Psoas muscle (tissue), 8 donors: ENCODE data around the gene RNASEH2A. TPM values are rescaled to one million over a fixed set of nuclear protein-coding genes. Genes with fewer than 3 reads are reported as not detected.

ENCODE experiments used
- ATAC-seq, 4 donors: fragments of 200-7000 bp; cut with Tn5 transposase; one replicate each; pipeline ENCODE4 v1.9.1; 2020; ENCODE audit warnings: moderate library complexity in 3 of 4, mild to moderate bottlenecking in 2 of 4
- DNase-seq, 2 donors: peaks; one replicate each; pipeline ENCODE4 v3.0.0-alpha.2; 2020
- H3K27ac ChIP-seq: fragments of 200-600 bp; one replicate; pipeline ENCODE4 v1.8.0; 2022
- H3K27me3 ChIP-seq, 3 donors: fragments of 200-600 bp in 1 of 3; one replicate each; pipeline versions ENCODE4 v1.6.1 to v1.8.0; 2013 to 2022; ENCODE audit warnings: low read length in 2 of 3, mild to moderate bottlenecking in 2 of 3, moderate library complexity in 1 of 3; ENCODE audit not compliant: insufficient read depth in 3 of 3
- H3K36me3 ChIP-seq, 2 donors: fragments of 200-600 bp in 1 of 2; one replicate each; pipeline versions ENCODE4 v1.6.1 to v1.8.0; 2013 to 2022; ENCODE audit warnings: low read depth in 1 of 2, mild to moderate bottlenecking in 1 of 2, moderate library complexity in 1 of 2; ENCODE audit not compliant: insufficient read depth in 1 of 2
- H3K4me1 ChIP-seq: fragments of 200-600 bp; one replicate; pipeline ENCODE4 v1.8.0; 2022
- H3K4me3 ChIP-seq: fragments of 200-600 bp; one replicate; pipeline ENCODE4 v1.8.0; 2022; ENCODE audit warnings: mild to moderate bottlenecking
- H3K9me3 ChIP-seq: fragments of 200-600 bp; one replicate; pipeline ENCODE4 v1.8.0; 2022
- CTCF ChIP-seq: fragments of 200-600 bp; IDR thresholded peaks from one replicate; pipeline ENCODE4 v1.8.0; 2022; ENCODE audit warnings: antibody characterized with exemption
- WGBS, 3 donors: extraction: QIAGEN DNeasy Blood & Tissue Kit; methylation state at CpG; one replicate each; pipeline versions ENCODE4 v1.1.6 to v1.1.7; 2013; 5-methylcytosine and 5-hydroxymethylcytosine counted together
- intact Hi-C, 2 donors: fragments of 100-400 bp; cut with DNase I; formaldehyde crosslinking; loops; one replicate each; pipeline versions ENCODE4 v1.11.0 to v1.14.2; 2022
- long read RNA-seq, 2 donors: library from polyadenylated mRNA; unstranded; transcript quantifications; one replicate each; pipeline ENCODE4 v2.0.0, GENCODE V29; 2021
- polyA plus RNA-seq, 3 donors: library from polyadenylated mRNA; stranded (reverse); fragments of 200-250 nt; gene quantifications; one replicate each; pipeline ENCODE4 v1.2.3, GENCODE V29; 2013
- total RNA-seq, 4 donors: library from RNA; stranded (reverse); fragmentation: NEBNext Ultra II Directional in 2 of 4; extraction: Animal tissue kit (Norgen Biotek cat#: 25700) in 2 of 4; gene quantifications; one replicate each; pipeline versions ENCODE4 v1.2.1 to v1.2.4, GENCODE V29; 2021 to 2023
- donor health status: healthy with polysubstance abuse.
- donor health status: DM: no; HTN: no; CAD: no; lungs with moderate emphysema.
- donor health status: Bipolar disorder and iron deficiency.
- donor health status: healthy.
- donor health status: DM: yes; HTN: yes; CAD: no.
- donor health status: DM: no; HTN: no; CAD: no.
- donor health status: DM: no; HTN: no; CAD: no.
- donor health status: DM: yes; HTN: yes; CAD: no.

Gene RNASEH2A
- 1 to 10 TPM; 2.4 to 5.0 (median 3.0) TPM for total RNA-seq
- 1 to 10 TPM; 3.6 to 9.0 (median 8.6) TPM for polyA plus RNA-seq
- long read RNA-seq, donor 1, result 0 reads
- long read RNA-seq, donor 2, partial matches to known transcripts, result 0 of 2 reads
- long read RNA-seq, donor 2, other reads (novel, unspliced or antisense), result 0 of 2 reads

- peaks cover 0 to 3% of the 10 kb centered on the region in 2 donors for H3K36me3 ChIP-seq
- no peaks in the 10 kb centered on the region for H3K27me3 ChIP-seq
- TF ChIP-seq CTCF, result no peak
- no peaks in the 10 kb centered on the region for H3K9me3 ChIP-seq
- DNase-seq (peak; percentile 91 to 95), ATAC-seq (peak; percentile 85 to 92 (median 86))
- H3K4me3 ChIP-seq, result peak within 1 kb of the TSS; percentile 81
- H3K4me1 ChIP-seq, result peaks cover 20% of the 10 kb centered on the region
- peak within 1 kb of the TSS; percentile 65 for H3K27ac ChIP-seq
- intact Hi-C loops, result loop anchor here in 1 of 2 donors (5.0 to 10.0 kb wide), 2 partner anchors 36 to 128 kb away; partner anchors contain the start of genes CALR and FARSA
- WGBS, 3 donors, result 3 to 4% (median 3%) methylated on average over 62 to 66 of the region's 66 CpGs
These were observed at the start of gene RNASEH2A for GRCh38 chr19:12806242-12807081. Gene RNASEH2A (plus strand): TSS chr19:12806584. CDS start chr19:12806674, 90 bp downstream.

- DNase-seq, result peak; percentile 79 to 85
- H3K36me3 ChIP-seq, result peaks cover 0 to 11% of the 10 kb centered on the region in 2 donors
- no peaks in the 10 kb centered on the region for H3K9me3 ChIP-seq
- TF ChIP-seq CTCF, result peak; percentile 86
- WGBS, 3 donors, result 3 to 7% (median 5%) methylated on average over 40 to 60 of the region's 60 CpGs
- intact Hi-C loops, result loop anchor here in 1 of 2 donors (2.0 kb wide), 1 partner anchor 47 kb away; no protein-coding TSS in a partner anchor
- H3K27ac ChIP-seq, result peak overlapping the region; percentile 30
- ATAC-seq, result peak; percentile 82 to 91 (median 84)
- H3K4me1 ChIP-seq, result no peaks in the 10 kb centered on the region
- H3K4me3 ChIP-seq, result peak overlapping the region; percentile 52
- peaks cover 0 to 9% (median 3%) of the 10 kb centered on the region in 3 donors for H3K27me3 ChIP-seq
These were observed 48.7 kb upstream of the RNASEH2A start for GRCh38 chr19:12757544-12758274.

- no peak for TF ChIP-seq CTCF
- Histone ChIP-seq H3K36me3 (peaks cover 0 to 28% of the 10 kb centered on the region in 2 donors), H3K4me3 (no peak overlapping the region), H3K27ac (no peak overlapping the region), H3K4me1 (no peaks in the 10 kb centered on the region), H3K9me3 (no peaks in the 10 kb centered on the region), H3K27me3 (no peaks in the 10 kb centered on the region)
- WGBS, 3 donors, result 92 to 99% (median 95%) methylated on average over 6 of the region's 6 CpGs
- DNase-seq (no peak), ATAC-seq (no peak)
- intact Hi-C loops, result loop anchor here (5.0 kb wide), 2 partner anchors 38 to 43 kb away; partner anchors contain the start of genes PRDX2 (in 1 of the 2) and THSD8 (in 1 of the 2)
These were observed 46.7 kb upstream of the RNASEH2A start for GRCh38 chr19:12759686-12760085.

- ATAC-seq, result peak in 3 of 4 donors; percentile 26 to 41 (median 35)
These were observed 43.3 kb upstream of the RNASEH2A start for GRCh38 chr19:12763100-12763499.

More at GRCh38 chr19:12763100-12763499, 43.3 kb upstream of the RNASEH2A start:
- no peak for TF ChIP-seq CTCF
- 31 to 49% (median 35%) methylated on average over 11 of the region's 11 CpGs for WGBS, 3 donors
- Histone ChIP-seq H3K4me3 (no peak overlapping the region), H3K4me1 (no peaks in the 10 kb centered on the region), H3K36me3 (peaks cover 0 to 51% of the 10 kb centered on the region in 2 donors), H3K9me3 (no peaks in the 10 kb centered on the region), H3K27ac (peak overlapping the region; percentile 41), H3K27me3 (no peaks in the 10 kb centered on the region)
- DNase-seq, result no peak
- intact Hi-C loops, result loop anchor here (5.0 kb wide), 2 partner anchors 34 to 39 kb away; partner anchors contain the start of genes PRDX2 (in 1 of the 2) and THSD8 (in 1 of the 2)
